NCI-H2196 treated with DMSO at 0.1 percent for 48 hours (cell line): ENCODE results near the gene FUT7.
"Not testable (repeated sequence)": the region's sequence is repeated elsewhere in the genome, so short reads cannot be mapped to it uniquely, and the experiment has no call there.

Source experiments
- DNase-seq: peaks from one replicate; lab custom pipeline; 2025; ENCODE audit not compliant: unreplicated experiment; lab: John Stamatoyannopoulos, UW

Gene FUT7

GRCh38 chr9:137034039-137034708 lies 2.3 kb upstream of the FUT7 start:
- no peak for DNase-seq

- not testable (repeated sequence) for DNase-seq
Measured at GRCh38 chr9:137033481-137033880, 1.6 kb upstream of the FUT7 start.

- no peak for DNase-seq
Measured at GRCh38 chr9:137032858-137033257, 970 bp upstream of the FUT7 start.

GRCh38 chr9:137030538-137031527 lies 1.1 kb downstream of the FUT7 start:
- no peak for DNase-seq

GRCh38 chr9:137030006-137030405 lies 1.9 kb downstream of the FUT7 start:
- DNase-seq = no peak

- DNase-seq = peak; percentile 59
Measured at GRCh38 chr9:137029058-137029936, 2.6 kb downstream of the FUT7 start.

- DNase-seq = peak; percentile 74
Measured at GRCh38 chr9:137028263-137029057, 3.4 kb downstream of the FUT7 start.

- no peak for DNase-seq
Measured at GRCh38 chr9:137027369-137028262, 4.3 kb downstream of the FUT7 start, which contains the start of gene ABCA2. Gene ABCA2 (minus strand): TSS chr9:137028237. CDS start chr9:137028140, 97 bp downstream.

GRCh38 chr9:137026828-137027227 lies 5.1 kb downstream of the FUT7 start:
- no peak for DNase-seq

GRCh38 chr9:137026384-137026783 lies 5.5 kb downstream of the FUT7 start:
- no peak for DNase-seq

- DNase-seq = peak; percentile 95
Measured at GRCh38 chr9:137025517-137025966, 6.3 kb downstream of the FUT7 start.

- no peak for DNase-seq
Measured at GRCh38 chr9:137023583-137023991, 8.3 kb downstream of the FUT7 start.

GRCh38 chr9:137023157-137023556 lies 8.7 kb downstream of the FUT7 start:
- DNase-seq = no peak

GRCh38 chr9:137022662-137023008 lies 9.3 kb downstream of the FUT7 start:
- no peak for DNase-seq

- peak; percentile 91 for DNase-seq
Measured at GRCh38 chr9:137021979-137022661, 9.8 kb downstream of the FUT7 start.

GRCh38 chr9:137021568-137021978 lies 10.3 kb downstream of the FUT7 start:
- no peak for DNase-seq

GRCh38 chr9:137020771-137021567 lies 10.9 kb downstream of the FUT7 start:
- no peak for DNase-seq
